Activated CD4-positive, alpha-beta T cell treated with anti-CD3 and anti-CD28 coated beads, Interleukin-2, amount 10 ng/mL, durations not matched to agents 7 days and 5 days (primary cell): ENCODE results near the gene CRIP2. TPM values are rescaled to one million over a fixed set of nuclear protein-coding genes. Genes with fewer than 3 reads are reported as not detected.

ENCODE experiments used
- CTCF ChIA-PET: fragments of 350-600 bp; sonication (Branson Sonifier 250); formaldehyde crosslinking; loops from one replicate; lab custom pipeline; 2021; ENCODE audit warnings: antibody characterized with exemption; lab: Charles Lee
- POLR2A ChIA-PET: fragments of 350-600 bp; sonication (Branson Sonifier 250); formaldehyde crosslinking; loops from one replicate; lab custom pipeline; 2021; ENCODE audit warnings: antibody characterized with exemption; lab: Charles Lee
- DNase-seq: peaks from one replicate; pipeline ENCODE4 v3.0.0-alpha.2; 2020
- H3K27ac Mint-ChIP-seq: one replicate; pipeline ENCODE4 v1.8.0; 2021; ENCODE audit warnings: mild to moderate bottlenecking, moderate library complexity, mixed read lengths
- H3K27me3 Mint-ChIP-seq: one replicate; pipeline ENCODE4 v1.8.0; 2021; ENCODE audit warnings: mixed read lengths
- H3K36me3 Mint-ChIP-seq: one replicate; pipeline ENCODE4 v1.8.0; 2021; ENCODE audit warnings: low read depth, mixed read lengths
- H3K4me1 Mint-ChIP-seq: one replicate; pipeline ENCODE4 v1.8.0; 2021; ENCODE audit warnings: mixed read lengths
- H3K4me3 Mint-ChIP-seq: one replicate; pipeline ENCODE4 v1.8.0; 2021; ENCODE audit warnings: mild to moderate bottlenecking, moderate library complexity, mixed read lengths
- H3K9me3 Mint-ChIP-seq: one replicate; pipeline ENCODE4 v1.8.0; 2021; ENCODE audit warnings: mixed read lengths
- total RNA-seq, 2 experiments: library from RNA; stranded (reverse); gene quantifications; one replicate each; pipeline ENCODE4 v1.2.3, GENCODE V29; 2021

The CRIP2 gene
- total RNA-seq, 2 experiments from 2014 or later, result 0.64 to 1.8 TPM

DNA sequence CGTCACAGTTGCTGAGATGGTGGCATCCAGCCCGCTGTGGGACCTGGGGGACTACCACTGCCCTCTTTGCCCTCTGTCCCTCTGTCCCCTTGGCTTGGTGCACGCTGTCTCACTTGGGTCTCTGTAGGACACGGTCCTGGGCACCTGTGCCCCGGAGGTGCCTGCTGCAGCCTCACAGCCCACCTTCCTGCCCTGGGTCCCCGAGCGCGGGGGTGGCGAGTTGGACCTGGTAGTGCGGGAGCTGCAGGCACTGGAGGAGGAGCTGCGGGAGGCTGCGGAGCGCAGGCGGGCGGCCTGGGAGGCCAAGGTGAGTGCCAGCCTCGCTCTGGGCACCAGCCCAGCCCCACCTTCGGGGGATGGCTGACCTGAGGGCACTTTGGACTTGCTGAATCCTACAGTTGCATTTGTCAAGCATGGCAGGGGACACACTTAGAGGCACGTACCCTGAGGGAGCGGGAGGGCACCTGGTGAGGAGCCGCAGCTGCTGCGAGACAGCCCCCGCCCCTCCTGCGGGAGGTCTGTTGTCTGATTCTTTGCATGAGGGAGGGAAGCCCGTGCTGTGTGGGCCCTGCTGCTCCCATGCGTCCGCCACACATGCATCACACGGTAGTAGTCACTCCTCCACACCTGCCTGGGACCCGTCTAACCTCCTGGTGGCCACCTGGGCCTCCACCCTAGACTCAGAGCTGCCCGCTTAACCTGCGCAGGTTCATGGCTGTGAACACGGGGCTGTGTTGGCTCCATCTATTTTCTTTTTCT lies 23.2 kb downstream of the CRIP2 start:
- Mint-ChIP-seq H3K27ac (no peak overlapping the region), H3K4me3 (no peak overlapping the region), H3K4me1 (peaks cover 3% of the 10 kb centered on the region), H3K9me3 (no peaks in the 10 kb centered on the region), H3K36me3 (peaks cover 4% of the 10 kb centered on the region), H3K27me3 (no peaks in the 10 kb centered on the region)
- no peak for DNase-seq
- ChIA-PET CTCF (interaction anchor here (0.9 to 1.2 kb wide), 2 partner anchors 17 to 127 kb away, joined by 3 read pairs; no protein-coding TSS in a partner anchor), POLR2A (no interaction called here)

DNA sequence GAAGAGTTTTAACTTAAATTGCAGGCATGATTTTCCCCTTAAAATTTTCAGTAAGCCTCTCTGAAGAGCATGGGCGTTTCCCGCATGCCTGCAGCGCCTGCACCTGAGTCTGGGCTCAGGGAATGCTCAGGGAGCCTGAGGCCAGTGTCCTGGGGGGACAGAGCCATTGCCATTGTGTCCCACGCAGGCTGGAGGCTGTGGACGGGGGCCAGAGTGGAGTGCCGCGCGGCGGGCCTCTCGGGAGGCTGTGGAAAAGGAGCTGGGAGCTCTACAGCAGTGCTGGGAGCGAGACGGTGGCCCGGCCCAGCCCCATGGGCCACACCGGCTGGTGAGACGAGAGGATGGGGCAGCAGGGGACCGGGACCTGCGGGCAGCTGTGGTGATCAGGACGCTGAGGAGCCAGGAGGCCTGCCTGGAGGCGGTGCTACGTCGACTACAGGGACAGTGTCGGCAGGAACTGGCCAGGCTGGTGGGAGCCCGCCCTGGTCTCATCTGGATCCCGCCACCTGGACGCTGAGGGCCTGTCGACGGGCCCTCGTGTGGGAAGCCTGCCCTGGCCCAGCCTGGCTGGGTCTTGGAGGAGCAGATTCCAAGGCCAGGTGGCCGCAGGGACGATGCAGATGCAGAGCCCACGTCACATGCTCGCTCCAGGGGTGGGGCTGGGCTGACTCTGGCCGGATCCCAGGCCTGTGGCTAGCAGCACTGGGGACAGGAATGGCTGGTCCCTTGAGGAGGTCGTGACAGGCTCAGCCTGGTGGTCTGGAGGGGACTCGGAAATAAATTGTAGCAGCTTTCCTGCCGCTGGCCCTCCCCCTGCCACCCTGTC lies 24.0 kb downstream of the CRIP2 start:
- ChIA-PET CTCF (interaction anchor here (1.2 kb wide), 1 partner anchor 18 kb away, joined by 3 read pairs; no protein-coding TSS in a partner anchor), POLR2A (no interaction called here)
- Mint-ChIP-seq H3K27ac (no peak overlapping the region), H3K27me3 (no peaks in the 10 kb centered on the region), H3K4me3 (no peak overlapping the region), H3K36me3 (peaks cover under 1% of the 10 kb centered on the region), H3K4me1 (no peaks in the 10 kb centered on the region), H3K9me3 (no peaks in the 10 kb centered on the region)
- DNase-seq, result no peak

DNA sequence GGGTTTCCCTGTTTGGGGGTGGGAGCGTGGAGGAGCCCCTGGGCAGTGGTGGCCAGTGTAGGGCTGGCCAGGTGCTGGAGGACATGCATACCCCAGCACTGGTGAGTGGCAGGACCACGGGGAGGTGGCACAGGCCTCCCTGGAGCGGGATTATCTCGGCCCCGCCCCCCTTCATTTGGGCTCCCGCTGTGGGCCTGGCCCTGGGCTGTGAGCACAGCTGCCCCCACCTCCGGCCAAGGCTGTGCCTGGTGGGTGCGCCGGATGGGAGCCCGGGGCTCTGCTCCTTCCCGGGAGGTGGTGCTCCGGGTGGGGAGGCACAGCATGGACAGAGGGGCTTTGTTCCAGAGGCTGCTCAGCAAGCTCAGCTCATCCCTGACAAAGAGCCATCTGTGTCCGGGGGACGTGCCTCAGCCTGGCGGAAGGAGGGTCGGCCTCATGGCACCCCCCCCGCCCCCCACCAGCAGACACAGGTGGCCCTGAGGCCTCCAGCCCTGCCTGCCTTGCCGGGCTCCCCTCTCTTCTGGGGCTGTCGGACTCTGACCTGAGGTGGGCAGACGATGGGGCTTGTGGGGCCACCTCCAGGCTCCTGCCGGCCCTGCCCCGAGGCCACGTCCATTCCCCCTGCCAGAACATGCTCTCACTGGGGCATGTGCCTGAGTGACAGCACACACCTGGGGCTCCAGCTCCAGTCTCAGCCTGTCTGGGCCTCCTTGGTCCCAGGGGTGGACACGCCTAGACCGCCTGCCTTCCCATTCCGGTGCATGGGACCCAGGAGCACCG lies 24.8 kb downstream of the CRIP2 start:
- no peaks in the 10 kb centered on the region for H3K36me3 Mint-ChIP-seq
- no peaks in the 10 kb centered on the region for H3K9me3 Mint-ChIP-seq
- no peak overlapping the region for H3K4me3 Mint-ChIP-seq
- H3K4me1 Mint-ChIP-seq, result no peaks in the 10 kb centered on the region
- DNase-seq, result no peak
- no peak overlapping the region for H3K27ac Mint-ChIP-seq
- ChIA-PET POLR2A (no interaction called here), CTCF (interaction anchor here (0.6 kb wide), 1 partner anchor 140 kb away, joined by 3 read pairs; no protein-coding TSS in a partner anchor)
- H3K27me3 Mint-ChIP-seq, result no peaks in the 10 kb centered on the region

- Mint-ChIP-seq H3K9me3 (no peaks in the 10 kb centered on the region), H3K27ac (no peak overlapping the region), H3K27me3 (no peaks in the 10 kb centered on the region), H3K4me3 (no peak overlapping the region), H3K36me3 (no peaks in the 10 kb centered on the region), H3K4me1 (no peaks in the 10 kb centered on the region)
- ChIA-PET POLR2A (no interaction called here), CTCF (interaction anchor here (0.6 to 2.1 kb wide), 3 partner anchors 11 to 141 kb away, joined by 3 to 8 read pairs (median 3); no protein-coding TSS in a partner anchor)
- no peak for DNase-seq
These were observed 25.6 kb downstream of the CRIP2 start for GRCh38 chr14:105500036-105500725.

DNA sequence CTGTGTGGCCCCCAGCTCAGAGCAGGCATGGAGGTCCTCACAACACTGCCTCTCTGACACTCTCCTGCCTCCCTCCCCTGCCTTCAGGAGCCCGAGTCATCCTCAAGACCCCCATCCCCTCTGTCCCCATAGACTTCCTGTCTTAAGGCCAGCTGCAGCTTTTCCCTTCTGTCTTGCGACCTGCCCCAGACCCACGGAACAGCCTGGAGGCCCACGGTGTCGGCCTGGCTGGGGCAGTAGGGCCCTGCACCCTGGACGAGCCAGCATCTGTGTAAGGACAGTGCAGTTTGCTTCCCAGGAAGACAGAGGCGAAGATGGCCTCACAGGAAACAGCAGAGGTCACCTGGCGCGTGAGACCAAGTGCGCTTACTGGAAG lies 26.1 kb downstream of the CRIP2 start:
- no peaks in the 10 kb centered on the region for H3K27me3 Mint-ChIP-seq
- ChIA-PET CTCF (interaction anchor here (1.1 to 2.1 kb wide), 2 partner anchors 11 to 20 kb away, joined by 3 to 8 read pairs; no protein-coding TSS in a partner anchor), POLR2A (no interaction called here)
- H3K36me3 Mint-ChIP-seq, result no peaks in the 10 kb centered on the region
- DNase-seq, result no peak
- H3K4me3 Mint-ChIP-seq, result no peak overlapping the region
- H3K4me1 Mint-ChIP-seq, result no peaks in the 10 kb centered on the region
- H3K27ac Mint-ChIP-seq, result no peak overlapping the region
- no peaks in the 10 kb centered on the region for H3K9me3 Mint-ChIP-seq

DNA sequence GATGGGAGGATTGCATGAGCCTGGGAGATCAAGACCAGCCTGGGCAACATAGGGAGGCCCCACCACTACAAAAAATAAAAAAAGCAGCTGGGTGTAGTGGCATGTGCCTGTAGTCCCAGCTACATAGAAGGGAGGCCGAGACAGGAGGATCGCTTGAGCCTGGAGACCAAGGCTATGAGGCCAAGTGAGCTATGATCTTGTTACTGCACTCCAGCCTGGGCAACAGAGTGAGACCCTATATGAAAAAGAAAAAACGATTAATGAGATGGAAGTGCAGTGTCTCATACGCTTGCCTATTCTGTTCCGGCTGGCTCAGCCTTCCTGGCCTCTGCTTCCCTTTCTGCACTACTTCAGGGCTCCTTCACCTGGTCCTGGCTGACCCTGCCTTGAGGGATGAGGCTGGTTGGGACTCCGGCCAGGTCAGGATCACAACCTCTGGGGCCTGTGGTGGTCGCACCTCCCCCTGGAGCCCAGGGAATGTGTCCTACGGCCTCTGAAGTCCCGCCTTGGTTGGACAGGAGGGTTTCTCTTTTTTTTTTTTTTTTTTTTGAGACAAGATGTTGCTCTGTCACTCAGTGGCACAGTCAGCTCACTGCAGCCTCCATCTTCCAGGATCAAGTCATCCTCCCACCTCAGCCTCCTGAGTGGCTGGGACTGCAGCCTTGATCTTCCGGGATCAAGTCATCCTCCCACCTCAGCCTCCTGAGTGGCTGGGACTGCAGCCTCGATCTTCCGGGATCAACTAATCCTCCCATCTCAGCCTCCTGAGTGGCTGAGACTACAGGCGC lies 27.1 kb downstream of the CRIP2 start:
- POLR2A ChIA-PET, result interaction anchor here (0.7 kb wide), 1 partner anchor 10 kb away, joined by 3 read pairs; no protein-coding TSS in a partner anchor

DNA sequence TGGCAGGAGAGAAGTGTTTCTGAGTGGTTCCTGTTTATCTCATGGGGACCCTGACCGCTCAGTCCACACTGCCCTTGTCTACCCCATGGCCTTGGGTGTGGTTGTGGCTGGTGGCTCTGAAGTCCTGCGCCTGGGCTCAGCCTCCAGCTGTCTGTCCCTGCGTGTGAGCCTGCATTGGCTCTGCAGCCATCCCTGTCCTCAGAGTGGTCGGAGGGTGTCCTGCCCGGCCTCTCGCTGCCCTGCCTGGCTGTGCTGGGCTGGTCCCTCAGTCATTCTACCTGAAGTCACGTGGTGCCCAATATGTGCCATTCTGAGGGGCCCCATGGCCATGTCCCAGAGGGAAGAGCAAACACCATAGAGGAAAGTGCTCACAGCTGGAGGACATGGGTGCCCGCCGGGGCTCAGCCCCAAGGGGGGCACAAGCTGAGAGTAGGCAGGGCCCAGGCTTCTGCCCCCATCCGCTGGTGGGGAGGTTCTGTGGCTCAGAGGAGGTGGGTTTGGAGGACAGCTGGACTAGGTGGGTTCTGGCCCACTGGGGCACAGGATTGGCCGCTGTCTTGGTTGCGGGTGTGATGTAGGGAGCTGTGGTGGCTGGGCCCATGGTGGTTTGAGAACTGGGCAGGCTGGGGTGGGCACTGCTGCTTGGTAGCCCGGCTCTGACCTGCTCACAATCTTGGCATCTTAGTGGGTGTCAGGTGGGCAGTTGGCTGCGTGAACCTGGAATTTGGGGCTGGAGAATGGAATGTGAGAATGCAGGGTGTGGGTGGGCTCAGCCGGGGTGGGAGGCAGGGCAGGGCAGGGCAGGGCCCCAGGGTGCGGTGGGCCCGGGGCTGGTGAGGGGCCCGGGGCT lies 28.1 kb downstream of the CRIP2 start:
- peaks cover 3% of the 10 kb centered on the region for H3K27me3 Mint-ChIP-seq
- H3K9me3 Mint-ChIP-seq, result no peaks in the 10 kb centered on the region
- POLR2A ChIA-PET, result no interaction called here
- H3K4me3 Mint-ChIP-seq, result no peak overlapping the region
- H3K4me1 Mint-ChIP-seq, result peaks cover 2% of the 10 kb centered on the region
- CTCF ChIA-PET, result interaction anchor here (0.7 to 0.8 kb wide), 2 partner anchors 11 to 97 kb away, joined by 3 to 5 read pairs; no protein-coding TSS in a partner anchor
- H3K27ac Mint-ChIP-seq, result no peak overlapping the region
- H3K36me3 Mint-ChIP-seq, result no peaks in the 10 kb centered on the region
- no peak for DNase-seq

More for the DNA sequence above, 27.1 kb downstream of the CRIP2 start:
- Mint-ChIP-seq H3K4me1 (no peaks in the 10 kb centered on the region), H3K27me3 (no peaks in the 10 kb centered on the region), H3K9me3 (no peaks in the 10 kb centered on the region), H3K36me3 (no peaks in the 10 kb centered on the region), H3K27ac (no peak overlapping the region), H3K4me3 (no peak overlapping the region)
- DNase-seq, result no peak
- CTCF ChIA-PET, result interaction anchor here (0.7 to 2.1 kb wide), 3 partner anchors 10 to 96 kb away, joined by 3 to 8 read pairs (median 5); no protein-coding TSS in a partner anchor

- Mint-ChIP-seq H3K27me3 (peaks cover 7% of the 10 kb centered on the region), H3K36me3 (no peaks in the 10 kb centered on the region), H3K9me3 (no peaks in the 10 kb centered on the region), H3K4me1 (peaks cover 6% of the 10 kb centered on the region), H3K27ac (no peak overlapping the region), H3K4me3 (no peak overlapping the region)
- DNase-seq, result no peak
- CTCF ChIA-PET, result no interaction called here
- POLR2A ChIA-PET, result no interaction called here
These were observed 28.6 kb downstream of the CRIP2 start for GRCh38 chr14:105503296-105503640.

DNA sequence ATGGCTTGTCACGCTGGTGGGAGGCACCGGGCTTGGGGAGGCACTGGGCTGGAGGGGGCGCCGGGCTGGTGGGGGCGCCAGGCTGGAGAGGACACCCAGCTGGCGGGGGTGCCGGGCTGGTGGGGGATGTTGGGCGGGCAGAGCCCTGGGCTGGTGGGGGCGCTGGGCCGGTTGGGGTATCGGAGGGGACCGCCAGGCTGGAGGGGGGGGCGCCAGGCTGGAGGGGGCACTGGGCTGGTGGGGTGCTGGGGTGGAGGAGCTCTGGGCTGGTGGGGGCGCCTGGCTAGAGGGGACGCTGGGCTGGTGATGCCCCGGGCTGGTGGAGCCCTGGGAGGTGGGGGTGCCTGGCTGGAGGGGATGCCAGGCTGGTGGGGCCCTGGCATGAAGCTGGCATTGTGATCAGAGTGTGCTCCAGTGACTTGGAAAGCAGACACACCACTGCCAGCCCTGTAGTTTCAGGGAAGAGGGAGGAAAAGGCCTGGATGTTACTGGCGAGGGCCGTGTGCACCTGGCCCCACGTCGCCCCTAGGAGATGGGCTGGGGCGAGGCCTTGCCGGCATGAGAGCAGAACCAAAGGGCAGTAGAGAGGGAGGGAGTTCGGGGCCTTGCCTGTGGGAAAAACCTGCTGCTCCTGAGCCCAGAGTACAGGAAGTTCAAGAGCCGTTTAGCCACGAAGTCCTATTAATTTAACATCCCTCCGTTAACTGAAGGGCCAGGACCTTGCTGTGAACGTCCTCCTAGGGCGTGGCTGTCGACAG lies 29.5 kb downstream of the CRIP2 start:
- CTCF ChIA-PET, result interaction anchor here (0.7 kb wide), 1 partner anchor 15 kb away, joined by 3 read pairs; no protein-coding TSS in a partner anchor
- Mint-ChIP-seq H3K9me3 (no peaks in the 10 kb centered on the region), H3K4me3 (no peak overlapping the region), H3K4me1 (peaks cover 8% of the 10 kb centered on the region), H3K27ac (no peak overlapping the region), H3K27me3 (peaks cover 10% of the 10 kb centered on the region), H3K36me3 (no peaks in the 10 kb centered on the region)
- no peak for DNase-seq
- POLR2A ChIA-PET, result no interaction called here

GRCh38 chr14:105505101-105505500 lies 30.5 kb downstream of the CRIP2 start:
- ChIA-PET POLR2A (no interaction called here), CTCF (interaction anchor here (0.7 kb wide), 1 partner anchor 14 kb away, joined by 3 read pairs; no protein-coding TSS in a partner anchor)
- DNase-seq, result no peak
- Mint-ChIP-seq H3K9me3 (no peaks in the 10 kb centered on the region), H3K36me3 (no peaks in the 10 kb centered on the region), H3K27me3 (peaks cover 10% of the 10 kb centered on the region), H3K4me1 (peaks cover 8% of the 10 kb centered on the region), H3K4me3 (no peak overlapping the region), H3K27ac (no peak overlapping the region)
